Measurements from ENCODE around the gene UBASH3B.

GRCh38 chr11:122797651-122798050, 142.1 kb downstream of the UBASH3B start:
- TF ChIP-seq CTCF (IDR thresholded peaks at IDR 0.05) (no peak), POLR2A (IDR thresholded peaks at IDR 0.05) (no peak)
